ENCODE measurements around the gene CYP2A6.
A peak's percentile ranks its signal among the peaks of the same experiment; 100 is the strongest.
"Not testable (repeated sequence)": the region's sequence is repeated elsewhere in the genome, so short reads cannot be mapped to it uniquely, and the experiment has no call there.

CYP2A6 gene

DNA sequence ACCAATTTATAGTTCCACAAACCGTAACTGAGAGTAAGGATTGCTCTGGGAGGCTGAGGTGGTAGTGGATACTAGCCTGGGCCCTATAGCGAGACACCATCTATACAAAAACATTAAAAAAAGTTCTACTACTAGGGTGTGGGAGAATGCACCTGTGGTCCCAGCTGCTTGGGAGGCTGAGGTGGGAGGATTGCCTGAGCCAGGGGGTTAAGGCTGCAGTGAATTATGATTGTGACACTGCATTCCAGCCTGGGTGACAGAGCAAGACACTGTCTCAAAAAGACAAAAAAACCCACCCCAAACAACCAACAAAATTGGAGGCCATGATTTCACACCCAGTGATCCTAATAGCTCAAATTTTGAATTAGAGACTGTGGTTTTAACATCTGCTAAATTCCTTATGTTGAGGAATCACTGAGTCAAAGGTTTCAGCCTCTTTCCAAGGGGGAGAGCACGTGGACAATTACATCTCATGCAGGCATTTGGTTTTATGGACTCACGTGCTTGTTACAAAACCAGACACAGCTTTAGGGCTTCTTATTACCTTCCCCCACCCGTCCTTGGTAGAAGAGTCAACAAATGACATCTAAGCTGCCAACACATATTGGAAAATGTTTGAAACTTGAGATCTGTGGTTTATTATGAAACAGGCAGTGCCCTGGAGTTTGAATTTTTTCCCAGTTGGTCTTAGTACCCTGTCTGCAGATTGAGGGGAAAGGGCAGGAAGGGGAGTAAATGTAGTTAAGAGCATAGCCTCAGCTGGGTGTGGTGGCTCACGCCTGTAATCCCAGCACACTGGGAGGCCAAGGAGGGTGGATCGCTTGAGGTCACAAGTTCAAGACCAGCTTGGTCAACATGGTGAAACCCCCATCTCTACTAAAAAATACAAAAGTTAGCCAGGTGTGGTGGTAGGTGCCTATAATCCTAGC is 18.5 kb downstream of the CYP2A6 start:
- no peak overlapping the region for H3K27ac Mint-ChIP-seq
- peaks cover 16% of the 10 kb centered on the region for H3K27me3 Mint-ChIP-seq (ENCODE audit: low read depth, poor library complexity)
- DNase-seq = no peak
- H3K9me3 Mint-ChIP-seq = peaks cover 3% of the 10 kb centered on the region
- H3K4me3 Mint-ChIP-seq = no peak overlapping the region
- peaks cover 25% of the 10 kb centered on the region for H3K36me3 Mint-ChIP-seq (ENCODE audit: low read depth)
- H3K4me1 Mint-ChIP-seq = no peaks in the 10 kb centered on the region
- TF ChIP-seq, protein P1, sequence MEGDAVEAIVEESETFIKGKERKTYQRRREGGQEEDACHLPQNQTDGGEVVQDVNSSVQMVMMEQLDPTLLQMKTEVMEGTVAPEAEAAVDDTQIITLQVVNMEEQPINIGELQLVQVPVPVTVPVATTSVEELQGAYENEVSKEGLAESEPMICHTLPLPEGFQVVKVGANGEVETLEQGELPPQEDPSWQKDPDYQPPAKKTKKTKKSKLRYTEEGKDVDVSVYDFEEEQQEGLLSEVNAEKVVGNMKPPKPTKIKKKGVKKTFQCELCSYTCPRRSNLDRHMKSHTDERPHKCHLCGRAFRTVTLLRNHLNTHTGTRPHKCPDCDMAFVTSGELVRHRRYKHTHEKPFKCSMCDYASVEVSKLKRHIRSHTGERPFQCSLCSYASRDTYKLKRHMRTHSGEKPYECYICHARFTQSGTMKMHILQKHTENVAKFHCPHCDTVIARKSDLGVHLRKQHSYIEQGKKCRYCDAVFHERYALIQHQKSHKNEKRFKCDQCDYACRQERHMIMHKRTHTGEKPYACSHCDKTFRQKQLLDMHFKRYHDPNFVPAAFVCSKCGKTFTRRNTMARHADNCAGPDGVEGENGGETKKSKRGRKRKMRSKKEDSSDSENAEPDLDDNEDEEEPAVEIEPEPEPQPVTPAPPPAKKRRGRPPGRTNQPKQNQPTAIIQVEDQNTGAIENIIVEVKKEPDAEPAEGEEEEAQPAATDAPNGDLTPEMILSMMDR (IDR thresholded peaks at IDR 0.05) = no peak

DNA sequence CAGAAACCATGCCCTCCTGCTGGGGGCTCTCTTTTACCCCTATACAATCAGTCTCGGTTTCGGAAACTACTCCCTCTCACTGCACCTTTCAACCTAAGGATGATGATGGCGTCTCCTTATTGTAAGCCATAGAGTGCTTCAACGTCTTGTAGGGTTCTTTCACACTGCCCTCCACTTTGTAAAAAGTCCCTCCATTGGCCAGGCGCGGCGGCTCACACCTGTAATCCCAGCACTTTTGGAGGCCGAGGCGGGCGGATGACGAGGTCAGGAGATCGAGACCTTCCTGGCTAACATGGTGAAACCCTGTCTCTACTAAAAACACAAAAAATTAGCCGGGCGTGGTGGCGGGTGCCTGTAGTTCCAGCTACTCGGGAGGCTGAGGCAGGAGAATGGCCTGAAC is 19.5 kb downstream of the CYP2A6 start:
- H3K4me3 Mint-ChIP-seq, H3K27ac Mint-ChIP-seq, H3K9me3 Mint-ChIP-seq, H3K4me1 Mint-ChIP-seq, DNase-seq: not testable (repeated sequence)
- Mint-ChIP-seq H3K36me3 (ENCODE audit: low read depth) (peaks cover 28% of the 10 kb centered on the region), H3K27me3 (ENCODE audit: low read depth, poor library complexity) (peaks cover 13% of the 10 kb centered on the region)

DNA sequence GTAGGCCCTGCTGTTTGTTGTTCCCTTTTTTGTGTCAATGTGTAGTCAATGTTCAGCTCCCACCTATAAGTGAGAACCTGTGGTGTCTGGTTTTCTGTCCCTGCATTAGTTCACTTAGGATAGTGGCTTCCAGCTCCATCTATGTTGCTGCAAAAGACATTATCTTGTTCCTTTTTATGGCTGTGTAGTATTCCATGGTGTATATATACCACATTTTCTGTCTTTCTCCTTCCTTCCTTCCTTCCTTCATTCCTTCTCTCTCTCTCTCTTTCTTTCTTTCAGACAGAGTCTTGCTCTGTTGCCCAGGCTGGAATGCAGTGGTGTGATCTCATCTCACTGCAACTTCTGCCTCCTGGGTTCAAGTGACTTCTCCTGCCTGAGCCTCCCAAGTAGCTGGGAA is 21.0 kb downstream of the CYP2A6 start:
- TF ChIP-seq, protein P1 (IDR thresholded peaks at IDR 0.05) = no peak
- H3K9me3 Mint-ChIP-seq = peaks cover 4% of the 10 kb centered on the region
- H3K36me3 Mint-ChIP-seq (ENCODE audit: low read depth) = peaks cover 28% of the 10 kb centered on the region
- H3K27me3 Mint-ChIP-seq (ENCODE audit: low read depth, poor library complexity) = peaks cover 12% of the 10 kb centered on the region
- no peak for DNase-seq
- no peaks in the 10 kb centered on the region for H3K4me1 Mint-ChIP-seq
- H3K27ac Mint-ChIP-seq = no peak overlapping the region
- no peak overlapping the region for H3K4me3 Mint-ChIP-seq

DNA sequence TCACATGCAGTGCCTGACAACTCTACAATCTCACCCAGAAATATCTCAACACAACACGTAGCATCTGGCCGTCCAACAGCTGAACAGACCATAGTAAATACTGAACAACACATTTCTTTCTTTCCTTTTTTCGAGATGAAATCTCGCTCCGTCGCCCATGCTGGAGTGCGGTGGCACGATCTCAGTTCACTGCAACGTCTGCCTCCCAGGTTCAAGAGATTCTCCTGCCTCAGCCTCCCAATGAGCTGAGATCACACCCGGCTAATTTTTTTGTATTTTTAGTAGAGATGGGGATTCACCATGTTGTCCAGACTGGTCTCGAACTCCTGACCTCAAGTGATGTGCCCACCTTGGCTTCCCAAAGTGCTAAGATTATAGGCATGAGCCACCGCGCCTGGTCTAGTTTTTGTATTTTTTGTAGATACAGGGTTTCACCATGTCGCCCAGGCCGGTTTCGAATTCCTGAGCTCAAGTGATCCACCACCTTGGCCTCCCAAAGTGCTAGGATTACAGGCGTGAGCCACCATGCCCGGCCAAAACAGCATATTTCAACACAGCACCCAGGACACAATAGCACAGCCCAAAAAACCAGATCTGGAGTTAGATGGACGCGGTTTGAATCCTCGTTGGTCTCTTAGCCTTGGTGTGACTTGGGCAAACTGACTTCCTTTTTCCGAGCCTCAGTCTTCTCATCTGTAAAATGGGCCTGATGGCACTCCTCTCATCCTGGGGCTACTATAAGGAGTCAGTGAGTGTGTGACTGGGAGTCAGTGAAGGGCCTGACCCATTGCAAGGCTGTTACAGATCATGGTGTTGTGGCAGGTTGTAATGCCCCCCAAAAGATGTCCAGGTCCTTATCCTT is 22.6 kb downstream of the CYP2A6 start:
- DNase-seq = no peak
- Mint-ChIP-seq H3K9me3 (peaks cover 4% of the 10 kb centered on the region), H3K4me3 (no peak overlapping the region), H3K36me3 (ENCODE audit: low read depth) (peaks cover 28% of the 10 kb centered on the region), H3K27ac (no peak overlapping the region), H3K27me3 (ENCODE audit: low read depth, poor library complexity) (peaks cover 10% of the 10 kb centered on the region), H3K4me1 (peaks cover 16% of the 10 kb centered on the region)
- TF ChIP-seq, protein P1 (IDR thresholded peaks at IDR 0.05) = no peak

DNA sequence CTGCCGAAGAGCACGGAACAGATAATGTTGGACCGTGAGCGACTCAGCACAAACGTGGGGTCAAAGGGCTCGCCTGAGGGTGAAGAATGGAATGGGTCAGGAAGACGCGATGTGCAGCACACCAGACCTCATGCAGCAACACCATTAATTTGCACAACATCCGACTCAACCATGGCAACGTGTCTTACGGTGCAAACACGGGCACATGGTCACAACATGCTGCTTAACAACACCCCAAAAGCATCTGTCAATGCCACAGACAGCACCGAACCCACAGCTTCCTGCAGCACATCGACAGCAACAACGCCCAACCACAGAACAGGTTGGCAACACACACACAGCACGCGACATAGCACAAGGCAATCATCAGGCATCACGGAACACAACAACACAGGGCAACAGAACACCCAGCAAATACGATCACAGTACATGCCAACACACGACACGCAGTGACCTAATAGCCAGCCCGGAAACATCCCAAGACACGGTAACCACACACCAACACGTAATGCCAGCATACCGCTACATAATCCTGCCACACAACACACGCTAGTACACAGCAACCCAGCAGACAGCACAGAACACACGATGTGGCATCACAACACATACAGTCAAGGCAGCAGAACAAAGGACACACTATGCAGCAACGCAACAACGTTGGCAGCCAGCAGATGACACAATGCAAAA is 23.4 kb downstream of the CYP2A6 start:
- H3K4me1 Mint-ChIP-seq = peaks cover 22% of the 10 kb centered on the region
- H3K27ac Mint-ChIP-seq; H3K4me3 Mint-ChIP-seq; DNase-seq; H3K27me3 Mint-ChIP-seq (ENCODE audit: low read depth, poor library complexity); H3K9me3 Mint-ChIP-seq: not testable (repeated sequence)
- peaks cover 28% of the 10 kb centered on the region for H3K36me3 Mint-ChIP-seq (ENCODE audit: low read depth)

DNA sequence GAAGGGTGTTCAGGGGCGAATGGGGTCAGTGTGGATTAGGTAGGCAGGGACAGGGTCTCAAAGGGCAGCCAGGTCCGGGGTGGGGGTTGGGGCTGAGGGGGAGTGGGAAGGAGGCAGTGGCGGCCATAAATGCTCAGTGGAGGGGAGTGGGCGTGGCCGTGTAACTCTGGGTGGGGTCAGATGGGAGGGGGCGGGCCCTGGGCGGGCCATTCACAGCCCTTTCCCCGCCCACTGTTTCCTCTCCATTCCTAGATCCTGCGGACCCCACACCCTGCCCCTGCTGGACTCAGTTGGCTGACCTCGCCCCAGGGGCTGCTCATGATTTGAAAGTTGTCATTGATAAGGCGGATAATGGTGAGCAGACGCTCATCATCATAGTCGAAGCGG is 23.9 kb downstream of the CYP2A6 start:
- DNase-seq; H3K4me3 Mint-ChIP-seq; H3K27ac Mint-ChIP-seq; H3K9me3 Mint-ChIP-seq; H3K27me3 Mint-ChIP-seq (ENCODE audit: low read depth, poor library complexity): not testable (repeated sequence)
- Mint-ChIP-seq H3K36me3 (ENCODE audit: low read depth) (peaks cover 28% of the 10 kb centered on the region), H3K4me1 (peaks cover 22% of the 10 kb centered on the region)

DNA sequence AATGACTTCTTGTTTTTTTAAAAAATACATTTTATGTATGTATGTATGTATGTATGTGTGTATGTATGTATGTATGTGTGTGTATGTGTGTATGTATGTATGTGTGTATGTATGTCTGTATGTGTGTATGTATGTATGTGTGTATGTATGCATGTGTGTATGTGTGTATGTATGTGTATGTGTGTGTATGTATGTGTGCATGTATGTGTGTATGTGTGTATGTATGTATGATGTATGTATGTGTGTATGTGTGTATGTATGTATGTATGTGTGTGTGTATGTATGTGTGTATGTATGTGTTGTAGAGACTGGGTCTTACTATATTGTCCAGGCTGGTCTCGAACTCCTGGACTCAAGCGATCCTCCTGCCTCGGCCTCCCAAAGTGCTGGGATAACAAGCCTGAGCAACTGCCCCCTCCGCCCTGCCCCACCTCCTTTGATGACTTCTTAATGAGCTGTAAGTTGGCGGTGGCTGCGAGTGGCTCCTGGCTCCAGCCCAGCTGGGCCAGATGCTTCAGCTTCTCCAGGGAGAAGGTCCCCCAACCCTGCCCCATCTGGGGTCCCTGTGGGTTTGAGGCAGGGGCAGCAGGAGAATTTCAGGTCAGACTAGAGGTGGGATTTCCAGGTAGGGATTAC is 24.7 kb downstream of the CYP2A6 start:
- Mint-ChIP-seq H3K4me1 (peaks cover 22% of the 10 kb centered on the region), H3K27ac (peak overlapping the region; percentile 48), H3K36me3 (ENCODE audit: low read depth) (peaks cover 28% of the 10 kb centered on the region)
- not testable (repeated sequence) for H3K27me3 Mint-ChIP-seq (ENCODE audit: low read depth, poor library complexity); H3K4me3 Mint-ChIP-seq; DNase-seq; H3K9me3 Mint-ChIP-seq

DNA sequence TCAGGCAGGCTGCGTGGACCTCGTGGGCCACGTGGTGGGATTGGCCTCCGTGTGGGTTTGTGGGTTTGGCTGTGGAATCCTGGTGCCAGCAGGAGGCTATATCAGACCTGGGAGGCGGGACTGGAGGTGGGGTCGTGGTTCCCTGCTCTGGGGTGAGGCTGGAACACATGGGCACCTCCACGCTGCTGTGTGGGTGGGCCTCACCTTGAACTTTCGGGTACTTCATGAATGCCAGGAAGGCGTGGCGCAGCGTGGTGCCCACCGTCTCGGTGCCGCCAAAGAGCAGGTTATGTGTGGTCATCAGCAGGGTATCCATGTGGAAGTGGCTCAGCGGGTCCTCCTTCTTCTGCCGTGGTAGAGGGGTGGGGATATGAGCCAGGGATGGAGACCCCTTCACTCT is 25.3 kb downstream of the CYP2A6 start:
- DNase-seq; H3K27ac Mint-ChIP-seq; H3K9me3 Mint-ChIP-seq; H3K4me3 Mint-ChIP-seq; H3K27me3 Mint-ChIP-seq (ENCODE audit: low read depth, poor library complexity): not testable (repeated sequence)
- Mint-ChIP-seq H3K36me3 (ENCODE audit: low read depth) (peaks cover 28% of the 10 kb centered on the region), H3K4me1 (peaks cover 22% of the 10 kb centered on the region)

DNA sequence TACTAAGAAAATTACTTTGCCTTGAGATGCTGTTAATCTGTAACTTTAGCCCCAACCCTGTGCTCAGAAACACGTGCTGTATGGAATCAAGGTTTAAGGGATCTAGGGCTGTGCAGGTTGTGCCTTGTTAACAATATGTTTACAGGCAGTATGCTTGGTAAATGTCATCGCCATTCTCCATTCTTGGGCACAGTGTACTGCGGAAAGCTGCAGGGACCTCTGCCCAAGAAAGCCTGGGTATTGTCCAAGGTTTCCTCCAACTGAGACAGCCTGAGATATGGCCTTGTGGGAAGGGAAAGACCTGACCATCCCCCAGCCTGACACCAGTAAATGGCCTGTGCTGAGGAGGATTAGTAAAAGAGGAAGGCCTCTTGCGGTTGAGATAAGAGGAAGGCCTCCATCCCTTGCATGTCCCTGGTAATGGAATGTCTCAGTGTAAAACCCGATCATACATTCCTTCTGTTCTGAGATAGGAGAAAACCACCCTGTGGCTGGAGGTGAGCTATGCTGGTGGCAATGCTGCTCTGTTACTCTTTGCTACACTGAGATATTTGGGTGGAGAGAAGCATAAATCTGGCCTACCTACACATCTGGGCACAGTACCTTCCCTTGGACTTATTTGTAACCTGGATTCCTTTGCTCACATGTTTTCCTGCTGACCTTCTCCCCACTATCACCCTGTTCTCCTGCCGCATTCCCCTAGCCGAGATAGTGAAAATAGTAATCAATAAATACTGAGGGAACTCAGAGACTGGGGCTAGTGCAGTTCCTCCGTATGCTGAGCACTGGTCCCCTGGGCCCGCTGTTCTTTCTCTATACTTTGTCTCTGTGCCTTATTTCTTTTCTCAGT is 27.3 kb downstream of the CYP2A6 start:
- Mint-ChIP-seq H3K27ac (peak overlapping the region; percentile 13), H3K36me3 (ENCODE audit: low read depth) (peaks cover 14% of the 10 kb centered on the region), H3K27me3 (ENCODE audit: low read depth, poor library complexity) (peaks cover 15% of the 10 kb centered on the region), H3K4me1 (peaks cover 30% of the 10 kb centered on the region)
- not testable (repeated sequence) for H3K9me3 Mint-ChIP-seq, DNase-seq, H3K4me3 Mint-ChIP-seq
